Measurements from ENCODE around the gene VPS37B. TPM values are rescaled to one million over a fixed set of nuclear protein-coding genes. Genes with fewer than 3 reads are reported as not detected.
"Not testable (repeated sequence)": the region's sequence is repeated elsewhere in the genome, so short reads cannot be mapped to it uniquely, and the experiment has no call there.

VPS37B gene
- total RNA-seq, 1 donor from 2014 or later, result 25.8 TPM

- no peak for DNase-seq (ENCODE audit: low read depth)
These were observed 13.0 kb upstream of the VPS37B start for GRCh38 chr12:122908915-122909314.

- not testable (repeated sequence) for DNase-seq (ENCODE audit: low read depth)
These were observed 9.3 kb upstream of the VPS37B start for GRCh38 chr12:122905258-122905657.

GRCh38 chr12:122903693-122904034 is 7.7 kb upstream of the VPS37B start:
- DNase-seq (ENCODE audit: low read depth), result no peak

GRCh38 chr12:122902854-122903692 is 7.1 kb upstream of the VPS37B start:
- DNase-seq (ENCODE audit: low read depth), result no peak

- no peak for DNase-seq (ENCODE audit: low read depth)
These were observed 4.0 kb upstream of the VPS37B start for GRCh38 chr12:122899887-122900286.

GRCh38 chr12:122896662-122897061 is 738 bp upstream of the VPS37B start:
- DNase-seq (ENCODE audit: low read depth), result no peak

GRCh38 chr12:122895320-122895703 is 612 bp downstream of the VPS37B start:
- DNase-seq (ENCODE audit: low read depth), result no peak

- DNase-seq (ENCODE audit: low read depth), result no peak
These were observed 1.5 kb downstream of the VPS37B start for GRCh38 chr12:122894193-122895121.

GRCh38 chr12:122893208-122894153 is 2.4 kb downstream of the VPS37B start:
- DNase-seq (ENCODE audit: low read depth), result peak; percentile 66

GRCh38 chr12:122892724-122893123 is 3.2 kb downstream of the VPS37B start:
- not testable (repeated sequence) for DNase-seq (ENCODE audit: low read depth)

- peak; percentile 82 for DNase-seq (ENCODE audit: low read depth)
These were observed 4.0 kb downstream of the VPS37B start for GRCh38 chr12:122891661-122892525.

GRCh38 chr12:122889761-122890520 is 6.0 kb downstream of the VPS37B start:
- DNase-seq (ENCODE audit: low read depth), result no peak

GRCh38 chr12:122888232-122888752 is 7.6 kb downstream of the VPS37B start:
- DNase-seq (ENCODE audit: low read depth), result peak; percentile 99

GRCh38 chr12:122887819-122888212 is 8.1 kb downstream of the VPS37B start:
- no peak for DNase-seq (ENCODE audit: low read depth)

- DNase-seq (ENCODE audit: low read depth), result peak; percentile 98
These were observed 8.8 kb downstream of the VPS37B start for GRCh38 chr12:122886851-122887818.

GRCh38 chr12:122886161-122886560 is 9.8 kb downstream of the VPS37B start:
- no peak for DNase-seq (ENCODE audit: low read depth)

GRCh38 chr12:122884860-122885259 is 11.1 kb downstream of the VPS37B start:
- no peak for DNase-seq (ENCODE audit: low read depth)

- DNase-seq (ENCODE audit: low read depth), result no peak
These were observed 11.7 kb downstream of the VPS37B start for GRCh38 chr12:122884091-122884826.

Data from renal cortical epithelial cell (primary cell).